ENCODE data around the gene SLC22A3.

Gene SLC22A3

DNA sequence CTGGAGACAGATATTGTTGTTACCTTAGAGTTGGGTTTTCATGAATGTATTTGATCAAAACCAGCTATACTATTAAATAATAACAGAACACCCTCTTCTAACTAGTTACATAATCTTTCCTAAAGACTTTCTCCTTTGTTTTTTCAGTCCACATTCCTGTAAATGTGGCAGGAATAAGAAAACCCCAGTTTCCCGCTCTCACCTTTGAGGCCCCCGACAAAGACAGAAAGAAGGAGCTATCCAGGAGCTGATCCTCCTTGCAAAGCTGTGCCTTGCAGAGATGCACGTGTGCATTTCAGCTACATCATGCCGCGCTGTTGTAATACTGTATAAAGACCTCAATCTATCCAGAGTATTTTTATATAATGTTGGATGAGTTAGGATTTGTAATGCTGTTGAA lies 102.7 kb downstream of the SLC22A3 start:
- 99% methylated on average over 3 of the region's 5 CpGs for WGBS
- H3K36me3 ChIP-seq (ENCODE audit: control insufficient read depth in 1 of 2, insufficient read depth in 2 of 2, low read depth in 1 of 2, low read length in 2 of 2) = no peaks in the 10 kb centered on the region
- H4K8ac ChIP-seq (ENCODE audit: low read length) = no peak overlapping the region
- no peak overlapping the region for H3K4me2 ChIP-seq (ENCODE audit: low read length, poor library complexity, severe bottlenecking)
- no peaks in the 10 kb centered on the region for H3K27me3 ChIP-seq (ENCODE audit: control insufficient read depth in 1 of 2, insufficient read depth in 1 of 2, low read length in 2 of 2)
- no peak overlapping the region for H4K91ac ChIP-seq (ENCODE audit: low read length)
- H3K14ac ChIP-seq (ENCODE audit: low read length in 2 of 2) = no peak overlapping the region
- H3K23ac ChIP-seq (ENCODE audit: low read length in 2 of 2) = no peak overlapping the region
- H3K4me1 ChIP-seq (ENCODE audit: control insufficient read depth, insufficient read depth, low read depth, low read length) = peaks cover 2% of the 10 kb centered on the region
- no peak overlapping the region for H2BK120ac ChIP-seq (ENCODE audit: low read depth, low read length)
- H3K18ac ChIP-seq (ENCODE audit: low read depth in 1 of 2, low read length in 2 of 2) = no peak overlapping the region
- DNase-seq = no peak
- no peak overlapping the region for H2AK5ac ChIP-seq (ENCODE audit: low read length, severe bottlenecking)
- H3K79me1 ChIP-seq (replicated peaks; ENCODE audit: low read length, poor library complexity, severe bottlenecking) = no peaks in the 10 kb centered on the region
- H2BK12ac ChIP-seq (ENCODE audit: low read length in 2 of 2) = no peak overlapping the region
- no peak overlapping the region for H3K27ac ChIP-seq (ENCODE audit: low read length, poor library complexity, severe bottlenecking)
- no peak overlapping the region for H3K4me3 ChIP-seq (ENCODE audit: insufficient read depth in 1 of 2, low read depth in 1 of 2, low read length in 2 of 2)
- no peak overlapping the region for H3K9ac ChIP-seq (ENCODE audit: low read length)
- no peak overlapping the region for H2BK15ac ChIP-seq (ENCODE audit: low read depth, poor library complexity, severe bottlenecking)
- H3K9me3 ChIP-seq (ENCODE audit: control insufficient read depth, low read length) = no peaks in the 10 kb centered on the region
- no peak overlapping the region for H2AFZ ChIP-seq (ENCODE audit: low read depth, low read length)
- no peak overlapping the region for H2BK5ac ChIP-seq (ENCODE audit: low read depth, low read length, poor library complexity, severe bottlenecking)
- H3K4ac ChIP-seq (ENCODE audit: low read depth in 1 of 2, low read length in 2 of 2) = no peak overlapping the region

- Histone ChIP-seq H3K4me1 (ENCODE audit: control insufficient read depth, insufficient read depth, low read depth, low read length) (peaks cover 4% of the 10 kb centered on the region), H2BK12ac (ENCODE audit: low read length in 2 of 2) (no peak overlapping the region), H3K23ac (ENCODE audit: low read length in 2 of 2) (no peak overlapping the region), H2AFZ (ENCODE audit: low read depth, low read length) (no peak overlapping the region), H4K91ac (ENCODE audit: low read length) (no peak overlapping the region), H4K8ac (ENCODE audit: low read length) (no peak overlapping the region), H2BK5ac (ENCODE audit: low read depth, low read length, poor library complexity, severe bottlenecking) (no peak overlapping the region), H3K9me3 (ENCODE audit: control insufficient read depth, low read length) (no peaks in the 10 kb centered on the region), H3K18ac (ENCODE audit: low read depth in 1 of 2, low read length in 2 of 2) (no peak overlapping the region), H3K27ac (ENCODE audit: low read length, poor library complexity, severe bottlenecking) (no peak overlapping the region), H2BK120ac (ENCODE audit: low read depth, low read length) (no peak overlapping the region), H3K4ac (ENCODE audit: low read depth in 1 of 2, low read length in 2 of 2) (no peak overlapping the region), H3K14ac (ENCODE audit: low read length in 2 of 2) (no peak overlapping the region), H3K9ac (ENCODE audit: low read length) (no peak overlapping the region), H2BK15ac (ENCODE audit: low read depth, poor library complexity, severe bottlenecking) (no peak overlapping the region), H3K4me2 (ENCODE audit: low read length, poor library complexity, severe bottlenecking) (no peak overlapping the region), H2AK5ac (ENCODE audit: low read length, severe bottlenecking) (no peak overlapping the region), H3K27me3 (ENCODE audit: control insufficient read depth in 1 of 2, insufficient read depth in 1 of 2, low read length in 2 of 2) (no peaks in the 10 kb centered on the region), H3K4me3 (ENCODE audit: insufficient read depth in 1 of 2, low read depth in 1 of 2, low read length in 2 of 2) (no peak overlapping the region), H3K79me1 (replicated peaks; ENCODE audit: low read length, poor library complexity, severe bottlenecking) (no peaks in the 10 kb centered on the region), H3K36me3 (ENCODE audit: control insufficient read depth in 1 of 2, insufficient read depth in 2 of 2, low read depth in 1 of 2, low read length in 2 of 2) (no peaks in the 10 kb centered on the region)
- WGBS = 78% methylated on average over 5 of the region's 6 CpGs
- no peak for DNase-seq
These were observed 106.1 kb downstream of the SLC22A3 start for GRCh38 chr6:160454303-160454702.

DNA sequence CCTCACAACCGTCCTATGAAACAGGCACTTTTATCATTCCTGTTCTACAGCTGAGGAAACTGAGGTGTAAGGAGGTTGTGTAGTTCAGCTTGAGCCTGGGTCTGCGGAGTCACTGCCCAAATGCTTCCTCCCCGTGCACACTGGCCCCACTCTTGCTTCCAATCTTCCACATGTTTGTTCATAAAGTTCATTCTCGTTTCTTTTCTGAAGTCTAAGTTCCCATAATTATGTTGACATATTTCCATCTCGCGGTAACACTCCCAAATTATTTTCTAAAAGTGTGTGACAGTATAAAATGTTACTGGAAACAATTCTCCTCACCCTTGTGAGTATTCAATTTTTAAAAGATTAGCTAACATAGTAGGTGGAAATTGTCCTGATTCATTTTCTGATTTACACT lies 106.9 kb downstream of the SLC22A3 start:
- no peak for DNase-seq
- Histone ChIP-seq H2AK5ac (ENCODE audit: low read length, severe bottlenecking) (no peak overlapping the region), H2BK12ac (ENCODE audit: low read length in 2 of 2) (no peak overlapping the region), H3K9ac (ENCODE audit: low read length) (peak overlapping the region; percentile 89), H3K18ac (ENCODE audit: low read depth in 1 of 2, low read length in 2 of 2) (no peak overlapping the region), H3K4me3 (ENCODE audit: insufficient read depth in 1 of 2, low read depth in 1 of 2, low read length in 2 of 2) (peak overlapping the region in 1 of 2 experiments; percentile 73), H2BK5ac (ENCODE audit: low read depth, low read length, poor library complexity, severe bottlenecking) (no peak overlapping the region), H3K27ac (ENCODE audit: low read length, poor library complexity, severe bottlenecking) (no peak overlapping the region), H3K79me1 (replicated peaks; ENCODE audit: low read length, poor library complexity, severe bottlenecking) (no peaks in the 10 kb centered on the region), H2BK15ac (ENCODE audit: low read depth, poor library complexity, severe bottlenecking) (no peak overlapping the region), H2AFZ (ENCODE audit: low read depth, low read length) (no peak overlapping the region), H4K91ac (ENCODE audit: low read length) (no peak overlapping the region), H2BK120ac (ENCODE audit: low read depth, low read length) (no peak overlapping the region), H3K4me1 (ENCODE audit: control insufficient read depth, insufficient read depth, low read depth, low read length) (peaks cover 4% of the 10 kb centered on the region), H3K9me3 (ENCODE audit: control insufficient read depth, low read length) (no peaks in the 10 kb centered on the region), H3K23ac (ENCODE audit: low read length in 2 of 2) (no peak overlapping the region), H3K14ac (ENCODE audit: low read length in 2 of 2) (no peak overlapping the region), H3K36me3 (ENCODE audit: control insufficient read depth in 1 of 2, insufficient read depth in 2 of 2, low read depth in 1 of 2, low read length in 2 of 2) (no peaks in the 10 kb centered on the region), H3K4ac (ENCODE audit: low read depth in 1 of 2, low read length in 2 of 2) (no peak overlapping the region), H3K4me2 (ENCODE audit: low read length, poor library complexity, severe bottlenecking) (no peak overlapping the region), H4K8ac (ENCODE audit: low read length) (no peak overlapping the region), H3K27me3 (ENCODE audit: control insufficient read depth in 1 of 2, insufficient read depth in 1 of 2, low read length in 2 of 2) (no peaks in the 10 kb centered on the region)
- 88% methylated on average over 6 of the region's 6 CpGs for WGBS

- no peak overlapping the region for H2AFZ ChIP-seq (ENCODE audit: low read depth, low read length)
- no peaks in the 10 kb centered on the region for H3K36me3 ChIP-seq (ENCODE audit: control insufficient read depth in 1 of 2, insufficient read depth in 2 of 2, low read depth in 1 of 2, low read length in 2 of 2)
- H3K14ac ChIP-seq (ENCODE audit: low read length in 2 of 2) = no peak overlapping the region
- no peak overlapping the region for H3K27ac ChIP-seq (ENCODE audit: low read length, poor library complexity, severe bottlenecking)
- no peak overlapping the region for H3K23ac ChIP-seq (ENCODE audit: low read length in 2 of 2)
- H2AK5ac ChIP-seq (ENCODE audit: low read length, severe bottlenecking) = no peak overlapping the region
- peak; percentile 64 for DNase-seq
- peak overlapping the region in 1 of 2 experiments; percentile 37 for H3K18ac ChIP-seq (ENCODE audit: low read depth in 1 of 2, low read length in 2 of 2)
- H3K9ac ChIP-seq (ENCODE audit: low read length) = peak overlapping the region; percentile 89
- no peaks in the 10 kb centered on the region for H3K79me1 ChIP-seq (replicated peaks; ENCODE audit: low read length, poor library complexity, severe bottlenecking)
- peak overlapping the region in 1 of 2 experiments; percentile 73 for H3K4me3 ChIP-seq (ENCODE audit: insufficient read depth in 1 of 2, low read depth in 1 of 2, low read length in 2 of 2)
- no peak overlapping the region for H3K4me2 ChIP-seq (ENCODE audit: low read length, poor library complexity, severe bottlenecking)
- H3K4me1 ChIP-seq (ENCODE audit: control insufficient read depth, insufficient read depth, low read depth, low read length) = peaks cover 4% of the 10 kb centered on the region
- H2BK120ac ChIP-seq (ENCODE audit: low read depth, low read length) = no peak overlapping the region
- WGBS = 44% methylated on average over 9 of the region's 11 CpGs
- peak overlapping the region; percentile 64 for H4K8ac ChIP-seq (ENCODE audit: low read length)
- no peaks in the 10 kb centered on the region for H3K9me3 ChIP-seq (ENCODE audit: control insufficient read depth, low read length)
- H3K27me3 ChIP-seq (ENCODE audit: control insufficient read depth in 1 of 2, insufficient read depth in 1 of 2, low read length in 2 of 2) = no peaks in the 10 kb centered on the region
- H3K4ac ChIP-seq (ENCODE audit: low read depth in 1 of 2, low read length in 2 of 2) = no peak overlapping the region
- no peak overlapping the region for H4K91ac ChIP-seq (ENCODE audit: low read length)
- no peak overlapping the region for H2BK15ac ChIP-seq (ENCODE audit: low read depth, poor library complexity, severe bottlenecking)
- no peak overlapping the region for H2BK5ac ChIP-seq (ENCODE audit: low read depth, low read length, poor library complexity, severe bottlenecking)
- H2BK12ac ChIP-seq (ENCODE audit: low read length in 2 of 2) = no peak overlapping the region
These were observed 107.5 kb downstream of the SLC22A3 start for GRCh38 chr6:160455541-160456213.
